GM18870 (cell line): ENCODE measurements around the gene MCC.

Experiments
- ATAC-seq: cut with Tn5 transposase; IDR thresholded peaks from one replicate; pipeline ENCODE4 v1.9.1; 2021; ENCODE audit warnings: moderate library complexity; ENCODE audit not compliant: unreplicated experiment

MCC gene

DNA sequence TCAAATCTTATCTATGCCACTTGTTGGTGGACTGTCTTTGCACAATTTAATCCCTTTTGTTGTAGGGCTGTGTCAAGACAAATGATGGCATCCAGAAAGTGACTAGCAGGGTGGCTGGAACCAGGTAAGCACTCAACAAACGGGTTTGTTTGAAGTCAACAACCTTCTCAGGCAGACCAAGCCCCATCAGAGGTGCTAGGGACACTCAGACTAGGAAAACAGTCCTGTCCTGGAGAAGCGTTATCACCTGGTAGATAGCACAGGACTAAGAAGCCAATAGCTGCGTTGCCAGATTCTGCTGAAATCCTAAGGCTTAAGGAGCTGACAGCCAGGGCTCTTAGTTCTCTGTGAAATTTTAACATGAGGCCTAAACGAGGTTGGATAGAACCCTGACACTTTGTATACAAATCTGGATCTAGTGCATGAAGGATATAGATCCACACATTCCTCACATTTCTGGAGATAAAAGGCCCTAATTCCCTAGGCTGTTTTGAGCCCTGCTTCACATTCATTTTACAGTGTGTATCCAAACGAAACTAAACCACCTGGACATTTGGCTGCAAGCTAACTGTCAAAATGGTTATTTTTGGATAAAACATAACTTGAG is 331.9 kb downstream of the MCC start:
- no peak for ATAC-seq

DNA sequence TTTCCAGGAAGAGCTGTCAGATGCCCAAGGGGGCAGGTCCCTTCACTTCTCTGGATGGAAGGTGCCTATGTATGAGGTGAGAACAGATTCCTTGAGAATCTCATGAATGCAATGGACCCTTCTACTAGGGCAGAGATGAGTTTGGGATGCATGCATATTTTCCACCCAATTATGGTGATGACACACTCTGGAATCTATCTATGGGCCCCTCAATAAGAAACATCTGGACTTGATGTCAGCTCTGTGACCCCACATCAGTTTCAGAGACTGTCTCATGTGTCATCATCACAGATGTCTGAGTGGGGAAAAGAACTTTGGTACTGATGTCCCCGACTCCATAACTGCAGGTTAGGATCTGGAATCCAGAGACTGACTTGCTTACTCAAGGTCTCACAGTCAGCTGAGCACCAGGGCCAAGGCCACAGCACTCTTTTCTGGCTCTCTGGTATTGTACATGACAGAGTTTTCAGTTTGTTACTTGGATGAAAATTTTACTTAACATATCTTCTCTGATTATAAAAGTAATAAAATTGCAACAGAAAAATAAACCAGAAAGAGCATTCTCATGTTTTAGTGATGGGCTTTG is 334.6 kb downstream of the MCC start:
- ATAC-seq = no peak

DNA sequence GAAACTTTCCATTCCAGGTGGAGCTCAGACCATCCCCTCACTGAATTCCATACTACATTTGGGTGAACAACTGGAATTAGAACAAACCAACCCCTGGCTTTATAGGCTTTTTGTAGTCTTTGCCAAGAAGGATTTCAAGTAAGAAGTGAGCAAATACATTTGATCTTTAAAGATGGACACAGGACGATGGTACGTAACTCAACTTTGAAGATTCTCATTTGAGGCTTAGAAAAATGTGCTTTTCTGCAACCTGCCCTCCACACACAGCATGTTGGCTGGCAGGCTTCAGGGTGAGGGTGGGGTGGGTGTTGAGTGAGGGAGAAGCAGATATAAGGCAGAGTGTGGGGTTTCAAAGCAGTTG is 335.9 kb downstream of the MCC start:
- ATAC-seq = no peak

DNA sequence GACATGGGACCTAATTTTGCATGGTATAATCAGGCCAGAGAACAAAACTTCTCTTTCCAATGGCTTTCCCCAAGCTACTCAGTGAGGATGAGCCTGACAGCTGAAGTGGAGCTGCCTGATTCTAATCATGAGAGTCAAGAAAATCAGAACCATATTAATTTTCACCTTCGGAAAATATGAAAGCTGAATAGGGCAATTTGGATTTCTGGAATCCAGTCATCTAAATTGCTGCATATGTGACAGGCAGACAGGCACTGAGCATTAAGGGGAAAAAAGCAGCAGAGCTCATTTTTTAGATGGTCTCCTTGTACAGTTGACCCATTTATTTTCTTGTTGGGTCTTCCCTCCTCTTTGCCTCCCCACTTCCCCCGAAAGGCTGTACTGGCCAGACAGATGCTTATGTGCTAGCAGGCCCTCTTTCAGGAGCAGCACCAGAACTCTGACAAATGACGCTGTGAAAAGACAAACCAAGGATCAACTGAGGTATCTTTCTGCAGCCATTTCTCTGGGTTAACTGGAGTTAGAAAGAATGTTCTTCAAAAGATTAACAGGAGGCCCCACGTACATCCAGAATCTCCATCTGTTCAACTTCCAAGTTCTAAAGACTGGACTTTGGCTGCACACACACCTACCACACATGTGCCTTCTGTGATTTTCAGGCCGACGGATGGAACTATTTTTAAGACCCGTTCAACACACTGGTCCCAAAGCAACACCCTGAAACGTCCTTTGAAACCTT is 336.4 kb downstream of the MCC start:
- ATAC-seq = no peak

DNA sequence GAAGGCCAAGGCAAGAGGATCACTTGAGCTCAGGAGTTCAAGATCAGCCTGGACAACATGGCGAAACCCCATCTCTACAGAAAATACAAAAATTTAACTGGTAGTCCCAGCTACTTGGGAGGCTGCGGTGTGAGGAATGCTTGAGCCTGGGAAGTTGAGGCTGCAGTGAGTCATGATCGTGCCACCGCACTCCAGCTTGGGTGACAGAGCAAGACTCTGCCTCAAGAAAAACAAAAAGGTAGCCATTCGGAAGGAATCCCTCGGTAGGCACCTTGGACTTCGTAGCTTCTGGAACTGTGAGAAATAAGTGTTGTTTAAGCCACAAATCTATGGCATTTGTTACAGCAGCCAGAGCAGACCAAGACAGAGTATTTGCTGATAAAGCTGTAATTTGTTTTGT is 337.4 kb downstream of the MCC start:
- no peak for ATAC-seq

DNA sequence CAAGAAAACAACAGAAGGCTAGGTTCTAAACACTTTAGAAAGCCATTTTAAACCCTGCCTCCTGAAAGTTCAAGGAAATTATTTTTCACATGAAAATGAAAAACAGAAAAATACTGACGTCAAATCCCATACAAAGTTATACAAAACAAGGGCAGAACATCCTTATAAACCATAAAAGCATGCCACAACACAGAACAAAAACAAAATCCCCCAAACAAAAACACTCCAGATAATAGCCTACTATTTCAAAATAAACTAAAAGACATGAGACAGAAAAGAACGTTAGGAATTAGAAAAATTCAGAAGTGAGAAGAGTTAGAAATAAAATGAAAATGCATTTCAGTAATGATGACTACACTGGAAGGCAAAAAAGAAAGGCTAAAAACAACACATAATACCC is 338.0 kb downstream of the MCC start:
- ATAC-seq = no peak

DNA sequence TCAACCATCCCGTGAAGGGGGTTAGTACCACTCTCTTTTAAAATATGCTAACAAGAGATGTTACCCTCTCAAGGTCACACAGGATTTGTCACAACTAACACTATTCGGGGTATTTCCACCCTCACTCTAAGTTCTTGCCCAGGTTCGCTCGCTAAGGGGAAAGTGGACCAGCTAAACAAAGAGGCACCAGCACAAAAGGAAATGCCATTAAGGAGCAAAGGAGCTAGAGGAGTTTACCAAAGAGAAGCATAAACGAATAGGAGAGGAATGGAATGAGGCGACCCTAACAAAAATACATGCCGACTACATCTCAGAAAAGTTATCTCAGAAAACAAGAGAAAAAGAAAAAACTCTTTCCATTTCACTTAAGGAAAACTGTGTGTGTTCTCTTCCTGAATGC is 340.7 kb downstream of the MCC start:
- no peak for ATAC-seq

DNA sequence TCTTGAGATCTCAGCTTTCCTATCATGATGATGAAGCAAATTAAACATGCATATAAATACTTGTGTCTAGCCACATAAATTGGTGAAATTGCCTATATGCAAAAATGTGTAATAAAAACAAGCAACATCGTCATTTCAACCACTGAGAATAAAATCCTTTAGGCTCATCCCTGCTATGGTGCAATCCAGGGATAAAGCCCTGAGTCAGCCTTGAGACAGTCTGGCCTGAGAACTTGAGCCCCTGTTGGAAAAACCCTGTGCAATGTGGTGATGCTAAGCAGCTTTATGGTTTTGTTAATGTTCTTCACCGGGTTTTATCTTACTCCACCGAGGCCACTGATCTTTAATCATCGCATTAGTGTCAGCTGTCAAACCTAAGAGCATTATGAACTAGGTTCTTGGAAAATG is 341.1 kb downstream of the MCC start:
- ATAC-seq = no peak

DNA sequence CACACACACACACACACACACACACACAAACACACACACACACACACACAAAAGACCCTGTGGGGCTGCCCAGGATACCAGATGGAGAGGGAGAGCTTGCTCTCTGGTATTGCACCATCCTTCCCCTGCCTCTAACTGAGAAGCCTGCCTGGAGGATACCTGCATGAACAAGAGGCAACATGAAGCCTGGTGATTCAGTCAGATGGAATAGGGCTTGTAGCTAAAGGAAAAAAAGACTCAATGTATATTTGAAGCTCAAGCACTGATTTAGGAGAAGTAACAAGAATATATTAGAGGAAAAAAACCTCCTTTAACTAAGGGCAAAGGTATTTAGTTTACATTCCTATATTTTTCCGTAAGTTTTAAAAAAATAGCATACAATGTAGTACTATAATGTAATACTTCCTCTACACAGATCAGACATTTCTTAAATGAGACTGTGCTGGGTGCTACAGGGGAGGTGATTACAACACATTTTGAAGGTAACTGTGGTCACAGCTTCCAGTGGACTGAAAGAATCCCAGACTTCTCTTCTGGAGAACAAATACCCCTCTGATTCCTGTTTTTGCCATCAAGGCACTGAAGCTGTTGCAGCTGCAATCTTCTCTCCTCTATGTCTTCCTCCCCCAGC is 342.4 kb downstream of the MCC start:
- ATAC-seq = no peak

DNA sequence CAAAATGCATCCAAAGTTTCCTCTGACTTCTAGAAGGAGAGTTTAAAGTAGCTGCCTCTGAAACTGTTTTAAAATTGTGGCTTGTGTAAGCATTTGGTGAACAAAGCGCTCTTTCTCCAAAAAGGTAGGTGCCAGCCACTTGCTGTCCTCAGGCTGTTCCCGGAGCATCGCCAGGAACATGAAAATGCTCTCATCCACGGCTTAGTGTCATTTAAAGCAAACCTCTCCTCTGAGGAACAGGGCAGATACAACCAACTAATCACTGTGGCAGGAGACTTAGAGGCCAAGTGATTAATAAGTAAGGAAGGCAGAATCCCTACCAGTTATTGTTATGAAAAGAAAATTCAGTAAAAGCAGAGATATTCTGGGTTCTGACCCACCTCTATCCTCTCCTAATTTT is 346.1 kb downstream of the MCC start:
- no peak for ATAC-seq

DNA sequence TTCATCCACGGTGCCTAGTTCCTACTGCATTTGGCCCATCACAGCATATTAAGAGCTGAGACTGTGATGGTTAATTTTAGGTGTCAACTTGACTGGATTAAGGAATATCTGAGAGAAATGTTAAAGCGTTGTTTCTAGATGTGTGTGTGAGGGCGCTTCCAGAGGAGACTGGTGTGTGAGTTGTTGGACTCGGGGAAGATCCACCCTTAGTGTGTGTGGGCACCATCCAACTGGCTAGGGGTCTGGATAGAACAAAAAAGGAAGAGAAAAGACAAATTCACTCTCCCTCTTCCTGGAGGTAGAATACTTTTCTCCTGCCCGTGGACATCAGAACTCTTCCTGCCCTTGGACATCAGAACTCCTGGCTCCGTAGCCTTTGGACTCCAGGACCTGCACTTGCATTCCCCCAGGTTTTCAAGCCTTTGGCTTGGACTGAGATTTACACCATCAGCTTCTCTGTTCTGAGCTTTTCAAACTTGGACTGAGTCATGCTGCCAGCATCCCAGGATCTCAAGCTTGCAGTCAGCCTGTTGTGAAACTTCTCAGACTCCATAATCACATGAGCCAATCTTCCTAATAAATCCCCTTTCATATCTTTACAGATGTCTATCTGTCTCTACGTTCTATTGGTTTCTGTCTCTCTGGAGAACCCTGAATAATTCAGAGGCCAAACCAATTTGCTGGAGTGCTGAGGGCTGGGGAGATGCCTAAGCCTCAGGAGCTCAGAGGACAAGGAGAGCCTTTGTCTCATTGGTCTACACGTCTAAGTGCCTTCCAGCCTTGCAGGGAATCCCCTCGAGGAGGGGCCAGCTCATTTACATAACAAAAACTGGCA is 347.2 kb downstream of the MCC start:
- no peak for ATAC-seq

DNA sequence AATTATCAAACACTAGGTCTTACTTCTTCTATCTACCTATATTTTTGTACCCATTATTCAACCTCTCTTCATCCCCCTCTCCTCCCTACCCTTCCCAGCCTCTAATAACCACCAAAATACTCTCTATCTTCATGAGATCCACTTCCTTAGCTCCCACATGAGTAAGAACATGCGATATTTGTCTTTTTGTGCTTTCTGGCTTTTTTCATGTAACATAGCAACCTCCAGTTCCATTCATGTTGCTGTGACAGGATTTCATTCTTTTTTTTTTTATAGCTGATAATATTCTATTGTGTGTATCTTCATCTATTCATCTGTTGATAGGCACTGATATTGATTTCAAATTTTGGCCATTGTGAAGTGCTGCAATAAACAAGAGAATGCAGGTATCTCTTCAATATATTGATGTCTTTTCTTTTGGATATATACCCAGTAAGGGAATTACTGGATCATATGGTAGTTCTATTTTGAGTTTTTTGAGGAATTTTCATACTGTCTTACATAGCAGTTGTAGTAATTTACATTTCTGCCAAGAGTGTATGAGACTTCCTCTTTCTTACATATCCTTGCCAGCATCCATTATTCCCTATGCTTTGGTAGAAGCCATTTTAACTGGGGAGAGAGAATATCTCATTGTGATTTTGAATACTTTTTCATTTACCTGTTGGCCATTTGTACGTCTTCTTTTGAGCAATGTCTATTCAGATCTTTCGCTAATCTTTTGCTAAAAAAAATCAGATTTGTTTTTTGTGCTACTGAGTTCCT is 354.9 kb downstream of the MCC start:
- ATAC-seq = no peak

DNA sequence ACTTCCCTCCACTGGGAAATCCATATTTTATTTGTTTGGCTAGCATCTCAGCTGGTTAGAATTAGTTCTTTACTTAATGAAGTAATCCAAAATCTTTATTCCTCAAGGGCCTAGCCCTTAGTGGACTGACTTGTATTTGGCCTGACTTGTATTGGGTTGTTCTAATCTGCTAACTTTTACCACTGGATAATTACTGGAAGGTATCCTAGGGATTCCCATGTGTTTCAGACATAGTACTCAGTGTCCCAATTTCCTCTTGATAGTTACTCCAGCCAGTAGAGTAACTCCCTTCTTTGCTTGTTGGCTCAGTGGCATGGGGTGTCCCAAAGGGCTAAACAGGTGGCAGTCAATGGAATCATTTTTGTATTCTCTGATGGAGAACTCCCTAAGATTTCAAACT is 355.7 kb downstream of the MCC start:
- ATAC-seq = no peak

DNA sequence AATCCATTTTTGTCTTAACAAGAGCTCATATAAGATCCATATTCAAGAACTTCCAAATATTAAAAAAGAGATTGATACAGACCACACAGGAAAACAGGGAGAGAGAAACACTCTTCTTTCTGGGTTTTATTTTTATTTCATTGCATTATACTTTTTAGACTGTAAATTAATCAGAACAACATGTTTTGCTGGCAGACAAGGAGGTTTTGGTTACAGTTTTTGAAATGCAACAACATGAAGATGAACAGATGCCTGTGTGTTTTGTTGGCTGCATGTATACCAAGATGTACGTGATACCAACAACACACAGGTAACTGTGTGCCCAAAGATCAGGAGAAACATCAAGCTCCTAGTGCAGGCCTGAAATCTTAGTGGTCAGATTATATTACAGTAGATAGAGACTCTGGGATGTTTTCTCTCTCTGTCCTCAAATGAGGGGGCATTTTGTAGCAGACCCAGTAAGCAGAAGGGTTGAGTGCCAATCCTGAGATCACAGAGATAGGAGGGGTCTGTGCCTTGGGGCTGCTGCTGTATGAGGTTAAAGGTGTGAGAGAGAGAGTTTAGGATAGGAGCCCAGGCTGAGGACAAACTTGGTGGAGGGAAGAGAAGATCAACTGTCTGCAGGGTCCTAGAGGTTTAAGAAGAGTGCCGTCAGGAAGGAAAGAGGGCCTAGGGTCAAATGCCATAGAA is 359.5 kb downstream of the MCC start:
- ATAC-seq = no peak

DNA sequence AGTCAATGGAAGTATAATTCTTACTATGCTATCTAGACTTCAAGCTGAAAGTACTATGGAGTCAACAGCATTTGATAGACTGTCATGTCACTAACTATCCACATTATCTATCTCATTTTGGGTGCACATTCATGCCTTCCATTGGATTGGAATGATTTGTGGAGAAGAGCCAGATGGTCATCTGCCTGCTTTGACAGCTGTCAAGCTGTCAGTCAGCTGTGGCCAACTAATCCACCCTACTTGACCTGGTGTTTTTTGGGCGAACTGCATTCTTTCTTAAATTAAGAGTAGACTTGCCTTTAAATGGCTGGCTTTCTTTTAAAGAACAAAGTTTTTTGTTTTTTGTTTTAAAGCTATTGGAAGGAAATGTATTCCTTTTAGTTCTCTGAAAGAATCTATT is 360.2 kb downstream of the MCC start:
- no peak for ATAC-seq

DNA sequence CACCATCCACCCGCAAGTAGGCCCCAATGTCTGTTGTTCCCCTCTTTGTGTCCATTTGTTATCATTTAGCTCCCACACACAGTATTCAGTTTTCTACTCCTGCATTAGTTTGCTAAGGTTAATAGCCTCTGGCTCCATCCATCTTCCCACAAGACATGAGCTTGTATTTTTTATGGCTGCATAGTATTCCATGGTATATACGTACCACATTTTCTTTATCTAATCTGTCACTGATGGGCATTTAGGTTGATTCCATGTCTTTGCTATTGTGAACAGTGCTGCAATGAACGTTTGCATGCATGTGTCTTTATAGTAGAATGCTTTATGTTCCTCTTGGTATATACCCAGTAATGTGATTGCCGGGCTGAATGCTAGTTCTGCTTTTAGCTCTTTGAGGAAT is 361.2 kb downstream of the MCC start:
- no peak for ATAC-seq

DNA sequence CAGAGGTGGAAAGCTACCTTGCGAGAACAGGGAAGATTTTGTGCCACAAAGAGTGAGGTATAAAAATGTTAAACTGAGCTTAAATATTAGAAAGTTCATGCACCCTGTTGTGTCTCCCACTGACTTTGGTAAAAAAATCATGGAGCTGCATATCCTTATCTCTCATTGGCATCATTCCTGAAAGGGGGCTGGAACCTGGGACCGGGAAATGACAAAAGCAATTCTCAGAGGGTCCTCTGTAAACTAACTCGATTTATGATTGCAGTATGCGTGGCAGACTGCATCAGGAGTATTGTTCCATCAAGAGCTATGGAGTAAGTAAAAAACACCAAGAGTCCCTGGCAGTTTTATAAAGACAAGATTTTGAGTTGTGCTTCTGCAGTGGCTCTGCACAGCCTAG is 362.9 kb downstream of the MCC start:
- ATAC-seq = no peak

DNA sequence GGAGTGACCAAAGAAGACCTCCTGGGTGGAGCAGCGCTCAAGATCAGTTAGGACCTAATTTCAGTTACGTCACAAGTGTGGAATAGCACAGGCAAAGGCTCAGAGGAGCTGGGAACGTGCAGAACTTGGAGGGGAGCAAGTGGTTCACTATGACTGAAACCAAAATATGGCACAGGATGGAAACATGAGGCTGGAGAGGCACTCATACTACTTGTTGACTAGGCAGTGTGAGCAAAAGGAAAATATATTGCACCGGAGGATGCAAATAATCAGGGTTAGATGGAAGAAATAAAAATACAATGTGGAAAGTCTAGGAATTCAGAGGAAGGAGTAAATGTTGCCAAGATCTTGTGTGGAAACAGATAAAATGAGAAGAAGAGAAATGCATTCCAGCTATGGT is 363.3 kb downstream of the MCC start:
- no peak for ATAC-seq

DNA sequence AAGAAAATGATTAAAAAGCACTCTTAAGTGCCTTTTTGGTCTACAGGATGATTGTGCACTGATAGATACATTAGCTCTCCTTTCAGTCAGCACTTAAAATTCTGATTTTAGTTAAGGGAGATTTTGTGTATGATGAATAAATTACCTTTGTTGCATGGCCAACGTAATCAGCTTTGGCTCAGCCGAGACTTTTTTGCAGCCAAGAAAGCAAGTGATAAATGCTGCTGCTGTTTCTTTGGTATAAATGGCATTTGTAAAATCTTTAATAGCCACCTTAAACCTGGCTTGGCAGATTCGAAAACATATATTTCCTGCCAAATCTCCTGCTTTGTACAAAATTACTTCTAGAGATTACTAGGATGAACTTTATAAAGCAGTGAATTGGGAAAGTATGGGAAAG is 364.0 kb downstream of the MCC start:
- no peak for ATAC-seq

DNA sequence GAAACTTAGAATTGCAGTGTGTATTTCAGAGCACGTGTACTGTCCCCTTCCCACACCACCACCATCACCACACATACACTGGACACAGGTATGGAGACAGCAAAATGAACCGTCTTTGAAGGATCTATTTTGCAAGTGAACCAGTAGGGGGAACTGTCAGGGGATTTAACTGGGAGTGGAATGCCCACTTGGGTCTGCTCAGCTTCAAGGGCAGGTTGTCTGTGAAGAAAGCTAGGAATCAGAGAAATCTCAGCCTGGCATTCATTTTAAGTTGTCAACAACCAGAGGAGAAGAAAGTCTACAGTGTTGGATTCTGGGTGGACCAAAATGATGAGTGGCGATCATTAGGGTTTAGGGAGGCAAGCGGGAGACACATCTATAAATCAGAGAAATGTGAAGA is 364.6 kb downstream of the MCC start:
- no peak for ATAC-seq
